H1 (cell line): ENCODE results near the gene TXNRD2. TPM values are rescaled to one million over a fixed set of nuclear protein-coding genes. Genes with fewer than 3 reads are reported as not detected.

Experiments used
- BACH1 ChIP-seq: IDR thresholded peaks from 2 replicates; pipeline ENCODE4 v1.6.1; 2012; ENCODE audit warnings: low read length, improper control_type of control experiment
- BCL11A ChIP-seq, 2 experiments: IDR thresholded peaks; one replicate each; pipeline ENCODE4 v1.6.1; 2011; ENCODE audit warnings: low read depth in 2 of 2, low read length in 2 of 2, mild to moderate bottlenecking in 2 of 2
- CBX5 ChIP-seq: fragments of 300-800, 300-1000 bp; sonication (generic); IDR thresholded peaks from 2 replicates; pipeline ENCODE4 v1.7.1; 2016; ENCODE audit warnings: antibody characterized with exemption, low read length, low read depth
- CHD1 ChIP-seq: IDR thresholded peaks from 2 replicates; pipeline ENCODE4 v1.6.1; 2012; ENCODE audit warnings: low read depth, low read length, improper control_type of control experiment
- CHD2 ChIP-seq: IDR thresholded peaks from 2 replicates; pipeline ENCODE4 v1.6.1; 2012; ENCODE audit warnings: low read length, improper control_type of control experiment
- EGR1 ChIP-seq: IDR thresholded peaks from 2 replicates; pipeline ENCODE4 v1.6.1; 2011; ENCODE audit warnings: low read depth, low read length, borderline replicate concordance
- EZH2 ChIP-seq: fragments of 200-600 bp; sonication (generic); IDR thresholded peaks from 2 replicates; pipeline ENCODE4 v1.7.1; 2012; ENCODE audit warnings: low read depth, mild to moderate bottlenecking, moderate library complexity, low read length, inconsistent platforms; ENCODE audit not compliant: severe bottlenecking
- GTF2F1 ChIP-seq: IDR thresholded peaks from 2 replicates; pipeline ENCODE4 v1.6.1; 2012; ENCODE audit warnings: low read depth, low read length, improper control_type of control experiment, borderline replicate concordance
- HDAC2 ChIP-seq, 2 experiments: fragments of 300-600 bp in 1 of 2; sonication (generic) in 1 of 2; IDR thresholded peaks; 2 replicates each; pipeline ENCODE4 v1.6.1; 2011 to 2012; ENCODE audit warnings: low read depth in 2 of 2, low read length in 2 of 2, mild to moderate bottlenecking in 2 of 2, moderate library complexity in 2 of 2, borderline replicate concordance in 1 of 2, inconsistent platforms in 1 of 2
- JUN ChIP-seq: IDR thresholded peaks from 2 replicates; pipeline ENCODE4 v1.6.1; 2011; ENCODE audit warnings: low read depth, mild to moderate bottlenecking, improper control_type of control experiment, low read length
- KDM1A ChIP-seq: fragments of 200-600, 300-600 bp; sonication (generic); IDR thresholded peaks from 2 replicates; pipeline ENCODE4 v1.7.1; 2016; ENCODE audit warnings: mild to moderate bottlenecking, low read length, borderline replicate concordance
- MAFK ChIP-seq: IDR thresholded peaks from 2 replicates; pipeline ENCODE4 v1.6.1; 2012; ENCODE audit warnings: low read depth, mild to moderate bottlenecking, improper control_type of control experiment, low read length
- NANOG ChIP-seq: IDR thresholded peaks from 2 replicates; pipeline ENCODE4 v1.6.1; 2011; ENCODE audit warnings: low read length, low read depth, mild to moderate bottlenecking, inconsistent platforms; ENCODE audit not compliant: insufficient read depth, poor library complexity, severe bottlenecking
- PHF8 ChIP-seq: fragments of 200-600 bp; sonication (generic); conservative IDR thresholded peaks from 2 replicates; pipeline ENCODE4 v1.7.1; 2012; ENCODE audit warnings: low read depth, mild to moderate bottlenecking, inconsistent platforms, low read length, moderate library complexity
- POLR2AphosphoS5 ChIP-seq: IDR thresholded peaks from 2 replicates; pipeline ENCODE4 v1.6.1; 2011; ENCODE audit warnings: low read depth, low read length
- POU5F1 ChIP-seq: IDR thresholded peaks from 2 replicates; pipeline ENCODE4 v1.6.1; 2011; ENCODE audit warnings: low read depth, mild to moderate bottlenecking, low read length, moderate library complexity
- RAD21 ChIP-seq, 2 experiments: IDR thresholded peaks in 1 of 2; conservative IDR thresholded peaks in 1 of 2; 2 replicates each; pipeline ENCODE4 v1.6.1; 2011; ENCODE audit warnings: low read depth in 2 of 2, low read length in 2 of 2, improper control_type of control experiment in 1 of 2, inconsistent platforms in 1 of 2, mild to moderate bottlenecking in 1 of 2, moderate library complexity in 1 of 2
- RFX5 ChIP-seq: IDR thresholded peaks from 2 replicates; pipeline ENCODE4 v1.6.1; 2011; ENCODE audit warnings: low read depth, low read length, improper control_type of control experiment, borderline replicate concordance
- SIN3A ChIP-seq, 2 experiments: IDR thresholded peaks in 1 of 2; conservative IDR thresholded peaks in 1 of 2; 2 replicates each; pipeline ENCODE4 v1.6.1; 2011 to 2012; ENCODE audit warnings: low read length in 2 of 2, improper control_type of control experiment in 1 of 2, low read depth in 1 of 2, mild to moderate bottlenecking in 1 of 2
- SP1 ChIP-seq: IDR thresholded peaks from 2 replicates; pipeline ENCODE4 v1.6.1; 2011; ENCODE audit warnings: low read depth, low read length
- SRF ChIP-seq: IDR thresholded peaks from 2 replicates; pipeline ENCODE4 v1.6.1; 2011; ENCODE audit warnings: mild to moderate bottlenecking, low read depth, low read length, moderate library complexity
- TBP ChIP-seq: IDR thresholded peaks from 2 replicates; pipeline ENCODE4 v1.6.1; 2011; ENCODE audit warnings: low read depth, low read length, improper control_type of control experiment
- TCF12 ChIP-seq: IDR thresholded peaks from 2 replicates; pipeline ENCODE4 v1.6.1; 2011; ENCODE audit warnings: low read depth, mild to moderate bottlenecking, low read length
- YY1 ChIP-seq: IDR thresholded peaks from 2 replicates; pipeline ENCODE4 v1.6.1; 2011; ENCODE audit warnings: low read depth, mild to moderate bottlenecking, low read length
- polyA plus RNA-seq, 7 experiments: library from polyadenylated mRNA; depleted of rRNA in 3 of 7; stranded (reverse) in 5 of 7; unstranded in 2 of 7; fragments of >200 nt in 5 of 7; fragments of 200-250 nt in 2 of 7; gene quantifications; 1 replicate in 5 of 7; 2 replicates in 1 of 7; 4 replicates in 1 of 7; pipeline versions ENCODE4 v1.2.1 to v1.2.3, GENCODE V29; 2011 to 2013; ENCODE audit warnings: missing spikeins in 2 of 7, mixed read lengths in 2 of 7
- total RNA-seq: library from RNA; stranded (reverse); fragmentation: NEBNext Ultra II Directional; extraction: Animal tissue kit (Norgen Biotek cat#: 25700); gene quantifications from 2 replicates; pipeline ENCODE4 v1.2.1, GENCODE V29; 2021
- TF ChIP-seq, protein P1 (sequence below): IDR thresholded peaks from 2 replicates; pipeline ENCODE4 v1.6.1; 2012; ENCODE audit warnings: inconsistent platforms

The TXNRD2 gene
- total and polyA plus RNA-seq, 2 of the 8 experiments (the other 6 are each of a cell fraction or from before 2014, with no cell fraction given), result 14.8 to 21.9 TPM

DNA sequence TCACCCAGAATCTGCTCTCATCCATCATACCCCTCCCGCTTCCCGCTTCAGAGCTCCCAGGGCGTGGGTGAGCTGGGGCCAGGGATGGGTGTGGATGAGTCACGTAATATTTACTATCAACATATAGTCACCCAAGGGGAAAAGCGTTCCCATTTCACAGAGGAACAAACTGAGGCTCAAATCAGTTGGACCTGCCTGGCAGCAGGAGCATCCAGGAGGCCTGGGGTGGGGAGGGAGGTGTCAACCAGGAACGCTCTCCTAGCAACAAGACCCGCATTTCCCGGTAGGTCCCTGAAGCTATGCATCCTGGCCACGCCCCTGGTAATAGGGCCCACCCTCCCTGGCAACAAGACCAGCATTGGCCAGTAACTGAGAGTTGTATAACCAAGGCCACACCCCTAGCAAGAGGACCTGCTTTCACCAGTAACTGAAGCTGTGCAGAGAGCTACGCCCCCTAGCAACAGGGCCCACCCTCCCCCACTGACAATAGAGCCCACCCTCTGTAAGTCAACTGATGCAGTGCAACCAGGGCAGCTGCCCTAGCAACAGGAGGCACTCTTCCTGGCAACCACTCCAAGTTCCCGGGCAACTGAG, 32.7 kb upstream of the TXNRD2 start (continued):
- no peak; a peak in 1 of 4 replicates for TF ChIP-seq HDAC2 (IDR thresholded peaks at IDR 0.05; ENCODE audit: borderline replicate concordance in 1 of 2, low read depth in 2 of 2, low read length in 2 of 2)
- TF ChIP-seq MAFK, result no peak
- no peak for TF ChIP-seq YY1
- peak; percentile 65; the same call in 1 of the 2 replicates for TF ChIP-seq RFX5
- no peak for TF ChIP-seq GTF2F1
- no peak for TF ChIP-seq RAD21 (IDR thresholded peaks at IDR 0.05 in 1 of 2, conservative IDR thresholded peaks at IDR 0.05 in 1 of 2; ENCODE audit: low read depth in 2 of 2, low read length in 2 of 2)
- TF ChIP-seq JUN, result no peak
- TF ChIP-seq TBP, result no peak
- TF ChIP-seq EZH2, result no peak
- peak; percentile 90 for TF ChIP-seq SP1
- no peak for TF ChIP-seq POU5F1
- no peak for TF ChIP-seq CBX5
- TF ChIP-seq CHD1, result no peak
- TF ChIP-seq EGR1, result no peak
- peak; percentile 99 for TF ChIP-seq KDM1A
- TF ChIP-seq TCF12, result 0 out of 2 replicates have a peak, but pooled peaks have one; percentile 1
- no peak for TF ChIP-seq PHF8
- TF ChIP-seq NANOG, result no peak
- TF ChIP-seq SIN3A (conservative IDR thresholded peaks at IDR 0.05 in 1 of 2, IDR thresholded peaks at IDR 0.05 in 1 of 2; ENCODE audit: low read depth in 1 of 2, low read length in 2 of 2), result peak in 1 of 2 experiments; percentile 67; a peak in 1 of 4 replicates
- no peak for TF ChIP-seq CHD2
- no peak for TF ChIP-seq BACH1
- TF ChIP-seq POLR2AphosphoS5, result no peak
- TF ChIP-seq, protein P1, sequence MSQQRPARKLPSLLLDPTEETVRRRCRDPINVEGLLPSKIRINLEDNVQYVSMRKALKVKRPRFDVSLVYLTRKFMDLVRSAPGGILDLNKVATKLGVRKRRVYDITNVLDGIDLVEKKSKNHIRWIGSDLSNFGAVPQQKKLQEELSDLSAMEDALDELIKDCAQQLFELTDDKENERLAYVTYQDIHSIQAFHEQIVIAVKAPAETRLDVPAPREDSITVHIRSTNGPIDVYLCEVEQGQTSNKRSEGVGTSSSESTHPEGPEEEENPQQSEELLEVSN, result no peak
- TF ChIP-seq BCL11A (IDR thresholded peaks at IDR 0.05; ENCODE audit: low read depth in 2 of 2, low read length in 2 of 2), result no peak
- TF ChIP-seq SRF, result no peak
